8988T (cell line): ENCODE measurements around the gene NKD2.
"Not testable (repeated sequence)": the region's sequence is repeated elsewhere in the genome, so short reads cannot be mapped to it uniquely, and the experiment has no call there.

ENCODE experiments used
- DNase-seq: peaks from one replicate; pipeline ENCODE4 v3.0.0; 2011

NKD2 gene

GRCh38 chr5:1075931-1076330, 67.3 kb downstream of the NKD2 start:
- no peak for DNase-seq

- DNase-seq: no peak
These were observed 67.8 kb downstream of the NKD2 start for GRCh38 chr5:1076406-1076805.

- no peak for DNase-seq
These were observed 68.4 kb downstream of the NKD2 start for GRCh38 chr5:1077026-1077425.

GRCh38 chr5:1077491-1078020, 69.0 kb downstream of the NKD2 start:
- DNase-seq: no peak

DNA sequence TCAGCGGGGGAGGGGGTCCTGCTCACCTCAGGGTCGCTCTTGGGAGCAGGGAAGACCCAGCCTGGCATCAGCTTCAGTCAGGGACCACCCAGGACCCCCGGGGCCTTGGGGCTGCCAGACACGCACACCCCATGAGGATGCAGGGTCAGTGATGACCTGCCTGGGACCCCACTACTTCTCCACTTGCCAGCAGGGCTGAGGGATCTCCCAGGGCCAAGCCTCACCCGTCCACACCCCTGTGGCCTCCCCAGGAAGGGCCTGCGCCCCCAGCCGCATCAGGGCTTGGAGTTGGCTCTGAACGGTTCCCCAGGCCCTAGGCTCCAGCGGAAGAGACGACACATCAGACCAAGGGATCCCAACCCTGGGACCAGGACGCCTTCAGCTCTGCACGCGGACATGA, 69.6 kb downstream of the NKD2 start:
- no peak for DNase-seq

GRCh38 chr5:1078851-1079250, 70.2 kb downstream of the NKD2 start:
- DNase-seq: no peak

- DNase-seq: no peak
These were observed 70.9 kb downstream of the NKD2 start for GRCh38 chr5:1079486-1079885.

DNA sequence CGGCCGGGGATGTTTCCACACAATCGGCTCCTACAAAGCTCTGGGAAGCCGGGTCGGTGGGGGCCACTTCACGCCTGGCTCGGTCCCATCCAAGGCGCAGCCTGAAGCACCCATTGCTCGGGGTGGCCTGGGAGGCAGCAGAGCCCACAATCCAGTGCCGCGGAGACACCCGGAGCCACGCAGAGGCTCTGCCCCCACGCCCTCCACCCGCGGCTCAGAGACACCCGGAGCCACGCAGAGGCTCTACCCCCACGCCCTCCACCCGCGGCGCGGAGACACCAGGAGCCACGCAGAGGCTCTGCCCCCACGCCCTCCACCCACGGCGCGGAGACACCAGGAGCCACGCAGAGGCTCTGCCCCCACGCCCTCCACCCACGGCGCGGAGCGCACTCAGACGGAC, 71.4 kb downstream of the NKD2 start:
- no peak for DNase-seq

- DNase-seq: no peak
These were observed 71.8 kb downstream of the NKD2 start for GRCh38 chr5:1080432-1080831.

GRCh38 chr5:1081519-1081918, 72.9 kb downstream of the NKD2 start:
- DNase-seq: no peak

DNA sequence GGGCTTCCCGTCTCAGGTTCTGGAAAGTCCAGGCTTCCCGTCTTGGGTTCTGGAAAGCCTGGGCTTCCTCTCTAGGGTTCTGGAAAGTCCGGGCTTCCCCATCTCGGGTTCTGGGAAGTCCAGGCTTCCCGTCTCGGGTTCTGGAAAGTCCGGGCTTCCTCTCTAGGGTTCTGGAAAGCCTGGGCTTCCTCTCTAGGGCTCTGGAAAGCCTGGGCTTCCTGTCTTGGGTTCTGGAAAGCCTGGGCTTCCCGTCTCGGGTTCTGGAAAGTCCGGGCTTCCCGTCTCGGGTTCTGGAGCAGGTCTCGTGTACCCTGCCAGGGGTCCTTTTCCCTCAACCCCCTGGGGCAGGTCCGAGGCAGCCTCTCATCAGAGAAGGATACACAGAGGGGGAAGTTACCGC, 74.4 kb downstream of the NKD2 start:
- not testable (repeated sequence) for DNase-seq

DNA sequence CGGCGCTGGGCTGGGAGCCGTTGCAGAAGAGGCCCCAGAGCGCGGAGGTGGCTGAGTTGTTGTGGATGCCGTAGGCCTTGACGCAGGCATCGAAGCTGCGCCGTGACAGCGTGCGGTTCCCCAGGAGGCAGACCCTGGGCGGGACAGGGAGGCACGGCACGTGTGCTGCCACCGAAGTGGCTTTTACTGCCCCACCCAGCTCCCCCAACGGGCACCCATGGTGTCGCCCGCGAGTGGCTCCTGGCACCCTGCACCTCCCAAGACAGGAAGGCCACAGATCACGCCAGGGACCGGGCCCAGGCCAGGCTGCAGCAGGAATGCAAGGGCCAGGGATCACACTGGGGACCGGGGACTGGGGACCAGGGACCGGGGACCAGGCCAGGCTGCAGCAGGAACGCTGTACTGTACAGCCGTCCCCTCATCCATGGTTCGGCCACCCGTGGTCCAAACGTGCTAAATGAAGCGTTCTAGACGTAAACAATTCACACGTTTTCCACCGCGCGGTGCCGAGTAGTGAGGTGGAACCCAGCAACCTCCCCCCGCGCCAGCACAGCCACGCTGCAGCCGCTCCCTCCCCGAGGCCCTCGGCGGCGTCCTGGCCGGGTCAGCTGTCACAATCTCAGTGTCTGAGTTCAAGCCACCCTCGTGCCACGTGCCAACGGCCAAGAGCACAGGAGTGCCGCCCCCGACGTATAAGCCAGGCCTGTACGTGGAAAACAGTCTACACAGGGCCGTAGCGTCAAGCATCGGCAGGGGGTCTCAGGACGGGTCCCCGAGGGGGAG, 75.4 kb downstream of the NKD2 start:
- no peak for DNase-seq

- DNase-seq: no peak
These were observed 76.8 kb downstream of the NKD2 start for GRCh38 chr5:1085391-1085790.

GRCh38 chr5:1086137-1086536, 77.5 kb downstream of the NKD2 start:
- no peak for DNase-seq

- no peak for DNase-seq
These were observed 78.3 kb downstream of the NKD2 start for GRCh38 chr5:1086871-1087270.

- no peak for DNase-seq
These were observed 78.8 kb downstream of the NKD2 start for GRCh38 chr5:1087428-1087827.

DNA sequence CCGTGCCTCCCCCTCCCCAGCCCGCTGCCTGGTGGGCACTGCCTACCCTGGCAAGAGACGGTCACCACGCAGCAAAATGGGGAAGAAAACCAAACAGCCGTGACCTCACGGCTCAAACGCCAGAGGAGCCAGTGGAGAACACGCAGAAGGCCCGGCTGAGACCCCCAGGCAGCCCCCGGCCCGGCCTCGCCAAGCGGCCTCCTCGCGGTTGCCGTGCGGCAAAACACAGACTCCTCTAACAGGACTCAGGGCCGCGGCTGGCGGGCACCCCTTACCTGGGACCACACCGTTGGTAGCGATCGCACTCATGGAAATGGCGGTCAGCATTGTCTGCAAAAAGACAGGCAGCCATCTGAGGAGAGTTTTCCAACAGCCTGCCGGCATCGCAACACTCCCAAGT, 79.4 kb downstream of the NKD2 start:
- DNase-seq: no peak
